Measurements from ENCODE around the gene PGBD5.

DNA sequence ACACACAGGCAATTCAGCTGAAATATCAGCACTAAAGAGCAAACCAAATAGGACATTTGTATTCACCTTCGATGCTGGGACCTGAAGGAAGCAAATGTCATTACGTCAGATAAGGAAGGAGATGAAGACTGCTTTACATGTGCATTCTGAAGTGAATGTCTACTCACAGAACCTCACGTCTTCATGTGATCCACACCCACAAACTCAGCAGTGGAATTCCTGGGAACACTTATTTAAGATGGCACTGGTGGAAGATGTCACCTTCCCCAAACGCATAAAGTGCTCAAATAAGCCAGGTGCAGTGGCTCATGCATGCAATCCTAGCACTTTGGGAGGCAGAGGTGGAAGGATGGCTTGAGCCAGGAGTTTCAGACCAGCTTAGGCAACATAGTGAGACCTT, 11.4 kb downstream of the PGBD5 start:
- TF ChIP-seq ZFP3 (CRISPR knock-in tag; IDR thresholded peaks at IDR 0.05) = no peak
- TF ChIP-seq CSDC2 (CRISPR knock-in tag; IDR thresholded peaks at IDR 0.05) = no peak
- no peak for TF ChIP-seq RARB (CRISPR knock-in tag; IDR thresholded peaks at IDR 0.05)
- no peak for TF ChIP-seq PPARA (CRISPR knock-in tag; IDR thresholded peaks at IDR 0.05; ENCODE audit: borderline replicate concordance)
- TF ChIP-seq, protein P1, sequence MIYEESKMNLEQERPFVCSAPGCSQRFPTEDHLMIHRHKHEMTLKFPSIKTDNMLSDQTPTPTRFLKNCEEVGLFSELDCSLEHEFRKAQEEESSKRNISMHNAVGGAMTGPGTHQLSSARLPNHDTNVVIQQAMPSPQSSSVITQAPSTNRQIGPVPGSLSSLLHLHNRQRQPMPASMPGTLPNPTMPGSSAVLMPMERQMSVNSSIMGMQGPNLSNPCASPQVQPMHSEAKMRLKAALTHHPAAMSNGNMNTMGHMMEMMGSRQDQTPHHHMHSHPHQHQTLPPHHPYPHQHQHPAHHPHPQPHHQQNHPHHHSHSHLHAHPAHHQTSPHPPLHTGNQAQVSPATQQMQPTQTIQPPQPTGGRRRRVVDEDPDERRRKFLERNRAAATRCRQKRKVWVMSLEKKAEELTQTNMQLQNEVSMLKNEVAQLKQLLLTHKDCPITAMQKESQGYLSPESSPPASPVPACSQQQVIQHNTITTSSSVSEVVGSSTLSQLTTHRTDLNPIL (CRISPR knock-in tag; IDR thresholded peaks at IDR 0.05; ENCODE audit: low read depth) = no peak
- TF ChIP-seq, protein P2, sequence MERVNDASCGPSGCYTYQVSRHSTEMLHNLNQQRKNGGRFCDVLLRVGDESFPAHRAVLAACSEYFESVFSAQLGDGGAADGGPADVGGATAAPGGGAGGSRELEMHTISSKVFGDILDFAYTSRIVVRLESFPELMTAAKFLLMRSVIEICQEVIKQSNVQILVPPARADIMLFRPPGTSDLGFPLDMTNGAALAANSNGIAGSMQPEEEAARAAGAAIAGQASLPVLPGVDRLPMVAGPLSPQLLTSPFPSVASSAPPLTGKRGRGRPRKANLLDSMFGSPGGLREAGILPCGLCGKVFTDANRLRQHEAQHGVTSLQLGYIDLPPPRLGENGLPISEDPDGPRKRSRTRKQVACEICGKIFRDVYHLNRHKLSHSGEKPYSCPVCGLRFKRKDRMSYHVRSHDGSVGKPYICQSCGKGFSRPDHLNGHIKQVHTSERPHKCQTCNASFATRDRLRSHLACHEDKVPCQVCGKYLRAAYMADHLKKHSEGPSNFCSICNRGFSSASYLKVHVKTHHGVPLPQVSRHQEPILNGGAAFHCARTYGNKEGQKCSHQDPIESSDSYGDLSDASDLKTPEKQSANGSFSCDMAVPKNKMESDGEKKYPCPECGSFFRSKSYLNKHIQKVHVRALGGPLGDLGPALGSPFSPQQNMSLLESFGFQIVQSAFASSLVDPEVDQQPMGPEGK (CRISPR knock-in tag; IDR thresholded peaks at IDR 0.05; ENCODE audit: borderline replicate concordance) = no peak
- no peak for TF ChIP-seq OSR1 (CRISPR knock-in tag; IDR thresholded peaks at IDR 0.05)
- no peak for TF ChIP-seq ESRRG (CRISPR knock-in tag; IDR thresholded peaks at IDR 0.05)
- TF ChIP-seq, protein P3, sequence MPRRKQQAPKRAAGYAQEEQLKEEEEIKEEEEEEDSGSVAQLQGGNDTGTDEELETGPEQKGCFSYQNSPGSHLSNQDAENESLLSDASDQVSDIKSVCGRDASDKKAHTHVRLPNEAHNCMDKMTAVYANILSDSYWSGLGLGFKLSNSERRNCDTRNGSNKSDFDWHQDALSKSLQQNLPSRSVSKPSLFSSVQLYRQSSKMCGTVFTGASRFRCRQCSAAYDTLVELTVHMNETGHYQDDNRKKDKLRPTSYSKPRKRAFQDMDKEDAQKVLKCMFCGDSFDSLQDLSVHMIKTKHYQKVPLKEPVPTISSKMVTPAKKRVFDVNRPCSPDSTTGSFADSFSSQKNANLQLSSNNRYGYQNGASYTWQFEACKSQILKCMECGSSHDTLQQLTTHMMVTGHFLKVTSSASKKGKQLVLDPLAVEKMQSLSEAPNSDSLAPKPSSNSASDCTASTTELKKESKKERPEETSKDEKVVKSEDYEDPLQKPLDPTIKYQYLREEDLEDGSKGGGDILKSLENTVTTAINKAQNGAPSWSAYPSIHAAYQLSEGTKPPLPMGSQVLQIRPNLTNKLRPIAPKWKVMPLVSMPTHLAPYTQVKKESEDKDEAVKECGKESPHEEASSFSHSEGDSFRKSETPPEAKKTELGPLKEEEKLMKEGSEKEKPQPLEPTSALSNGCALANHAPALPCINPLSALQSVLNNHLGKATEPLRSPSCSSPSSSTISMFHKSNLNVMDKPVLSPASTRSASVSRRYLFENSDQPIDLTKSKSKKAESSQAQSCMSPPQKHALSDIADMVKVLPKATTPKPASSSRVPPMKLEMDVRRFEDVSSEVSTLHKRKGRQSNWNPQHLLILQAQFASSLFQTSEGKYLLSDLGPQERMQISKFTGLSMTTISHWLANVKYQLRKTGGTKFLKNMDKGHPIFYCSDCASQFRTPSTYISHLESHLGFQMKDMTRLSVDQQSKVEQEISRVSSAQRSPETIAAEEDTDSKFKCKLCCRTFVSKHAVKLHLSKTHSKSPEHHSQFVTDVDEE (CRISPR knock-in tag; IDR thresholded peaks at IDR 0.05) = no peak
- TF ChIP-seq SNAI2 (CRISPR knock-in tag; IDR thresholded peaks at IDR 0.05) = no peak
- TF ChIP-seq GLIS3 (CRISPR knock-in tag; IDR thresholded peaks at IDR 0.05) = no peak
- no peak for TF ChIP-seq ZNF565 (CRISPR knock-in tag; conservative IDR thresholded peaks at IDR 0.05; ENCODE audit: low read depth)
- TF ChIP-seq TCF4 (CRISPR knock-in tag; IDR thresholded peaks at IDR 0.05; ENCODE audit: borderline replicate concordance) = no peak
- TF ChIP-seq, protein P4, sequence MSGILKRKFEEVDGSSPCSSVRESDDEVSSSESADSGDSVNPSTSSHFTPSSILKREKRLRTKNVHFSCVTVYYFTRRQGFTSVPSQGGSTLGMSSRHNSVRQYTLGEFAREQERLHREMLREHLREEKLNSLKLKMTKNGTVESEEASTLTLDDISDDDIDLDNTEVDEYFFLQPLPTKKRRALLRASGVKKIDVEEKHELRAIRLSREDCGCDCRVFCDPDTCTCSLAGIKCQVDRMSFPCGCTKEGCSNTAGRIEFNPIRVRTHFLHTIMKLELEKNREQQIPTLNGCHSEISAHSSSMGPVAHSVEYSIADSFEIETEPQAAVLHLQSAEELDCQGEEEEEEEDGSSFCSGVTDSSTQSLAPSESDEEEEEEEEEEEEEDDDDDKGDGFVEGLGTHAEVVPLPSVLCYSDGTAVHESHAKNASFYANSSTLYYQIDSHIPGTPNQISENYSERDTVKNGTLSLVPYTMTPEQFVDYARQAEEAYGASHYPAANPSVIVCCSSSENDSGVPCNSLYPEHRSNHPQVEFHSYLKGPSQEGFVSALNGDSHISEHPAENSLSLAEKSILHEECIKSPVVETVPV (CRISPR knock-in tag; IDR thresholded peaks at IDR 0.05) = no peak

Measured in SK-N-SH treated with all-trans-retinoic acid at 6 μM for 48 hours (cell line).